ENCODE data around the gene DENND2A. TPM values are rescaled to one million over a fixed set of nuclear protein-coding genes. Genes with fewer than 3 reads are reported as not detected.

The DENND2A gene
- total RNA-seq, 1 donor from 2014 or later: 29.8 TPM

GRCh38 chr7:140607441-140607989 is 33.1 kb downstream of the DENND2A start:
- TF ChIP-seq, protein P1, sequence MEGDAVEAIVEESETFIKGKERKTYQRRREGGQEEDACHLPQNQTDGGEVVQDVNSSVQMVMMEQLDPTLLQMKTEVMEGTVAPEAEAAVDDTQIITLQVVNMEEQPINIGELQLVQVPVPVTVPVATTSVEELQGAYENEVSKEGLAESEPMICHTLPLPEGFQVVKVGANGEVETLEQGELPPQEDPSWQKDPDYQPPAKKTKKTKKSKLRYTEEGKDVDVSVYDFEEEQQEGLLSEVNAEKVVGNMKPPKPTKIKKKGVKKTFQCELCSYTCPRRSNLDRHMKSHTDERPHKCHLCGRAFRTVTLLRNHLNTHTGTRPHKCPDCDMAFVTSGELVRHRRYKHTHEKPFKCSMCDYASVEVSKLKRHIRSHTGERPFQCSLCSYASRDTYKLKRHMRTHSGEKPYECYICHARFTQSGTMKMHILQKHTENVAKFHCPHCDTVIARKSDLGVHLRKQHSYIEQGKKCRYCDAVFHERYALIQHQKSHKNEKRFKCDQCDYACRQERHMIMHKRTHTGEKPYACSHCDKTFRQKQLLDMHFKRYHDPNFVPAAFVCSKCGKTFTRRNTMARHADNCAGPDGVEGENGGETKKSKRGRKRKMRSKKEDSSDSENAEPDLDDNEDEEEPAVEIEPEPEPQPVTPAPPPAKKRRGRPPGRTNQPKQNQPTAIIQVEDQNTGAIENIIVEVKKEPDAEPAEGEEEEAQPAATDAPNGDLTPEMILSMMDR (conservative IDR thresholded peaks at IDR 0.05): no peak
- no peaks in the 10 kb centered on the region for H3K27me3 Mint-ChIP-seq (ENCODE audit: low read depth)
- H3K27ac Mint-ChIP-seq (ENCODE audit: unreplicated experiment): peak overlapping the region; percentile 51
- DNase-seq (ENCODE audit: low read depth, low spot score): no peak
- H3K4me3 Mint-ChIP-seq: peak overlapping the region; percentile 8
- H3K4me1 Mint-ChIP-seq: peaks cover 23% of the 10 kb centered on the region
- H3K9me3 Mint-ChIP-seq: no peaks in the 10 kb centered on the region
- no peaks in the 10 kb centered on the region for H3K36me3 Mint-ChIP-seq (ENCODE audit: low read depth)

- Mint-ChIP-seq H3K27me3 (ENCODE audit: low read depth) (no peaks in the 10 kb centered on the region), H3K36me3 (ENCODE audit: low read depth) (peaks cover 4% of the 10 kb centered on the region), H3K9me3 (no peaks in the 10 kb centered on the region), H3K4me3 (no peak overlapping the region), H3K4me1 (peaks cover 20% of the 10 kb centered on the region), H3K27ac (ENCODE audit: unreplicated experiment) (peak overlapping the region; percentile 14)
- DNase-seq (ENCODE audit: low read depth, low spot score): no peak
- TF ChIP-seq, protein P1 (conservative IDR thresholded peaks at IDR 0.05): no peak
Observed at GRCh38 chr7:140605337-140605736, 35.3 kb downstream of the DENND2A start.

GRCh38 chr7:140604760-140605159 is 35.9 kb downstream of the DENND2A start:
- peaks cover 19% of the 10 kb centered on the region for H3K4me1 Mint-ChIP-seq
- DNase-seq (ENCODE audit: low read depth, low spot score): no peak
- H3K27ac Mint-ChIP-seq (ENCODE audit: unreplicated experiment): peak overlapping the region; percentile 14
- H3K4me3 Mint-ChIP-seq: no peak overlapping the region
- H3K36me3 Mint-ChIP-seq (ENCODE audit: low read depth): peaks cover 10% of the 10 kb centered on the region
- H3K27me3 Mint-ChIP-seq (ENCODE audit: low read depth): no peaks in the 10 kb centered on the region
- TF ChIP-seq, protein P1 (conservative IDR thresholded peaks at IDR 0.05): no peak
- no peaks in the 10 kb centered on the region for H3K9me3 Mint-ChIP-seq

DNA sequence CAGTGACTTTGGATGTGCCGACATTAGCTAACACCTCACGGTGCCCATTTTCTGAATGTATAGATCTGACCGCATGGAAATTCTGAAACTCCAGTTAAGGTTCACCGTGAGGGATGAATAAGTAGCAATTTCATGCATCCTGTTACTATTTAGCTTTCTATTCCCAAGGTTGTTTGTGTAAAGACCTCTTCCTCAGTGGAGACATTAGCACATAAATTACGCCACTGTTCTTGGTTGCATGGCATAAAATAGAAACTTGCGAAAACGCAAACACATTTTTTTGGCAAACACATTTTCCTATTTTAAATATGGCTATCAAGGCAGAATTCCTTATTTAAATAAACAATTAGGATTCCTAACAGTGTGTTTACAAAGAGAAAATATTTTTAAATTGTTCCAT is 36.5 kb downstream of the DENND2A start:
- Mint-ChIP-seq H3K9me3 (no peaks in the 10 kb centered on the region), H3K4me3 (no peak overlapping the region), H3K27me3 (ENCODE audit: low read depth) (no peaks in the 10 kb centered on the region), H3K4me1 (peaks cover 19% of the 10 kb centered on the region), H3K36me3 (ENCODE audit: low read depth) (peaks cover 10% of the 10 kb centered on the region), H3K27ac (ENCODE audit: unreplicated experiment) (no peak overlapping the region)
- TF ChIP-seq, protein P1 (conservative IDR thresholded peaks at IDR 0.05): no peak
- DNase-seq (ENCODE audit: low read depth, low spot score): no peak

DNA sequence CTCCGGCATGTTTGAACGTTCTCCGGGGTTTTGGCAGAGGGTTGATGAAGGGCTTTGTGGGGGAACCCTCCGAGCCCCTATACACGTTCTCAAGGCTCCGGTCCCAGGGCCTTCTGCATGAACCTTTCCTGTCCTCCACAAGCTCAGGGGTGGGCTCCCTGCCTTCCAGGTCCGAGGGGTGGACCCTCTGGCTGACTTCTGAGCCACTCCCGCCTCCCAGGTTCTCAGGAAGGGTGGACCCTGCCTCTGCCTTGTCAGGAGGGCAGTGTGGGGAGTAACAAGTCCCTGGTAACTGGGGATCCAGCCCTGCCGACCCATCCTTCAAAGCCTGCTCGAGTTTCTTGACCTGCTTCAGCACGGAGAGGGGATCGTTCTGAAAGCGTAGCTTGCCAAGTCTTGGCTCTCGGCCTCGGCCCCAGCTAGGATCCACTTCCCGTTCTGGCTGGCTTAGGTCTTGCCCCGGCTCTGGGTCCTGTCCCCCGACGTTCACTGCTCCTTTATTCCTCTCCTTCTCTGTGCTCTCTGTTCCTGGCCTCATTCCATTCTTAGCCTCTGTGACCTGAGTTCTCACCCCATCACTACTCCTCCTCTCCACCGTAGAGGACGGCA is 38.9 kb downstream of the DENND2A start:
- peaks cover 5% of the 10 kb centered on the region for H3K4me1 Mint-ChIP-seq
- TF ChIP-seq, protein P1 (conservative IDR thresholded peaks at IDR 0.05): no peak
- H3K36me3 Mint-ChIP-seq (ENCODE audit: low read depth): peaks cover 10% of the 10 kb centered on the region
- DNase-seq (ENCODE audit: low read depth, low spot score): no peak
- H3K4me3 Mint-ChIP-seq: no peak overlapping the region
- no peaks in the 10 kb centered on the region for H3K27me3 Mint-ChIP-seq (ENCODE audit: low read depth)
- H3K9me3 Mint-ChIP-seq: no peaks in the 10 kb centered on the region
- H3K27ac Mint-ChIP-seq (ENCODE audit: unreplicated experiment): peak overlapping the region; percentile 24
